K562 (cell line): ENCODE measurements around the gene NEB. TPM values are rescaled to one million over a fixed set of nuclear protein-coding genes. Genes with fewer than 3 reads are reported as not detected.

Source experiments
- CUX1 ChIP-seq: fragments of 200-800 bp; sonication (Bioruptor generic); IDR thresholded peaks from 2 replicates; pipeline ENCODE4 v1.6.1; 2016; ENCODE audit warnings: missing genetic modification characterization, missing compliant biosample characterization
- RNF2 ChIP-seq: sonication (generic); IDR thresholded peaks from 2 replicates; pipeline ENCODE4 v1.6.1; 2016
- SMARCA5 ChIP-seq: fragments of 450-650 bp; IDR thresholded peaks from 2 replicates; pipeline ENCODE4 v1.6.1; 2016
- TOE1 ChIP-seq, 2 experiments: fragments of 450-650 bp in 1 of 2; sonication (generic) in 1 of 2; formaldehyde crosslinking in 1 of 2; IDR thresholded peaks; 2 replicates each; pipeline versions ENCODE4 v1.7.1 to v1.8.0; 2016 to 2022; ENCODE audit warnings: borderline replicate concordance in 2 of 2, mild to moderate bottlenecking in 2 of 2, antibody characterized with exemption in 1 of 2, inconsistent platforms in 1 of 2, low read depth in 1 of 2, missing genetic modification reagents in 1 of 2, moderate library complexity in 1 of 2
- ZNF318 ChIP-seq, 2 experiments: fragments of 450-650 bp; IDR thresholded peaks; 2 replicates each; pipeline ENCODE4 v1.6.1; 2016; ENCODE audit warnings: mild to moderate bottlenecking in 2 of 2, borderline replicate concordance in 1 of 2, low read depth in 1 of 2, moderate library complexity in 1 of 2
- ZNF512 ChIP-seq: IDR thresholded peaks from 2 replicates; pipeline ENCODE4 v1.6.1; 2016; ENCODE audit warnings: missing genetic modification characterization, missing compliant biosample characterization
- polyA plus RNA-seq, 8 experiments: library from polyadenylated mRNA; depleted of rRNA in 4 of 8; stranded (reverse) in 5 of 8; unstranded in 3 of 8; fragments of >200 nt; fragmentation: Nextera tagmentation in 2 of 8; fragmentation: Illumina TruSeq in 1 of 8; extraction: Ambion mirVana in 2 of 8; extraction: Trizol in 1 of 8; gene quantifications; 2 replicates each; pipeline versions ENCODE4 v1.2.1 to v1.2.3, GENCODE V29; 2011 to 2014; ENCODE audit warnings: inconsistent platforms in 1 of 8, missing spikeins in 1 of 8
- total RNA-seq, 7 experiments: library from RNA; depleted of rRNA in 6 of 7; stranded (reverse); fragments of >200 nt in 6 of 7; fragmentation: Illumina TruSeq in 2 of 7; extraction: Trizol in 2 of 7; gene quantifications; 2 replicates each; pipeline versions ENCODE4 v1.2.1 to v1.2.3, GENCODE V29; 2011 to 2021; ENCODE audit warnings: low replicate concordance in 1 of 7

NEB gene
- total and polyA plus RNA-seq, 9 of the 15 experiments (the other 6 are each of a cell fraction or from before 2014, with no cell fraction given): 1.7 to 3.8 (median 2.9) TPM

- no peak for TF ChIP-seq ZNF318 (IDR thresholded peaks at IDR 0.05; ENCODE audit: borderline replicate concordance in 1 of 2, low read depth in 1 of 2)
- no peak for TF ChIP-seq SMARCA5
- TF ChIP-seq CUX1 (CRISPR knock-in tag): no peak
- no peak for TF ChIP-seq RNF2
- no peak for TF ChIP-seq TOE1 (IDR thresholded peaks at IDR 0.05; ENCODE audit: borderline replicate concordance)
- no peak for TF ChIP-seq TOE1 (CRISPR knock-in tag; IDR thresholded peaks at IDR 0.05; ENCODE audit: borderline replicate concordance, low read depth)
- no peak for TF ChIP-seq ZNF512
Observed at GRCh38 chr2:151576080-151576479, 158.2 kb downstream of the NEB start (continued).
